GM21367 (cell line): ENCODE measurements around the gene ZNF326.

ENCODE experiments used
- ATAC-seq: cut with Tn5 transposase; IDR thresholded peaks from one replicate; pipeline ENCODE4 v1.9.1; 2021; ENCODE audit not compliant: unreplicated experiment

The ZNF326 gene

GRCh38 chr1:90068611-90069280 lies 73.8 kb downstream of the ZNF326 start:
- no peak for ATAC-seq

GRCh38 chr1:90074137-90074536 lies 79.2 kb downstream of the ZNF326 start:
- ATAC-seq = no peak

GRCh38 chr1:90074566-90074965 lies 79.7 kb downstream of the ZNF326 start:
- no peak for ATAC-seq

- no peak for ATAC-seq
These were observed 80.1 kb downstream of the ZNF326 start for GRCh38 chr1:90074970-90075391.

- no peak for ATAC-seq
These were observed 89.1 kb downstream of the ZNF326 start for GRCh38 chr1:90083995-90084394.
